Stimulated activated CD8-positive, alpha-beta memory T cell treated with anti-CD3 and anti-CD28 coated beads, Interleukin-7, amount 100 ng/mL, for 48 hours (primary cell): ENCODE measurements around the gene UBE3A.

Experiments used
- DNase-seq, 2 donors: peaks; one replicate each; pipeline ENCODE4 v3.0.0-alpha.2; 2020; ENCODE audit warnings: low read depth in 1 of 2; ENCODE audit errors: extremely low read depth in 1 of 2

Gene UBE3A

DNA sequence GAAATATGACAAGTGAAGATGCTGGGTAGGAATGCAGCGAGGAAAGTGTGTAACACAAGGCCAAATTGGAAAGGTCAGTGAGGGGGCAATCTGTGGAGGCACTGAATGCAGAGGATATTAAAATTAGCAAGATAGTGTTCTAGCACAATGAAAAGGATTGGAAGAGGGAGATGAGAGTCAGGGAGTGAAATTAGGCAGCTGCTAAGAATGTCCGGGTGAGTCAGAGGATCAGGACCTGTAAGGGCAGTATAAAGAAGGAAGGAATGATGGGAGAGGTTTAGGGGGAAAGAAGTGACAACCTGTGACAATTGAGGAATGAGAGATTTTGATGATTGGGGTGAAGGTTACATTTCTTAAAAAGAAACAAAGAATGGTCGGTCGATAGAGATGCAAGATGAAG is 103.5 kb downstream of the UBE3A start:
- DNase-seq, result no peak

DNA sequence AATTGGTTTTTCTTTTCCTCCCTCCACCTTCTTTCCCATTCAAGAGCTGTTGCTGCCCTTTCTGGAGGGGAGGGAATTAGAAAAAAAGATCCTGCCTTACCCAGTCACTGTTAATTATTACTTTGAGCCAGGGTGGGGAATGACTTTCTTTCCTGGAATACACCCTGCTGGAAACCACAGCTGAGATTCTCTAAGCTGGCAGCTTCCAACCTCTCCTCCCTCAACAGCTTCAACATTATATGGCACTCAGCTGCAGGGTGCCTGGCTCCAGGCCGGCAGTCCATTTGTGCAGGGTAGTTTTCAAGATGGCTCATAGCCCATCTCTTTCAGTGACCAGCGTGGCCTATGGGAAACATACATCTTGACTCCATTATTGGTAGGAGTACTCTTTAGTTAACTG is 105.8 kb downstream of the UBE3A start:
- DNase-seq, result no peak

DNA sequence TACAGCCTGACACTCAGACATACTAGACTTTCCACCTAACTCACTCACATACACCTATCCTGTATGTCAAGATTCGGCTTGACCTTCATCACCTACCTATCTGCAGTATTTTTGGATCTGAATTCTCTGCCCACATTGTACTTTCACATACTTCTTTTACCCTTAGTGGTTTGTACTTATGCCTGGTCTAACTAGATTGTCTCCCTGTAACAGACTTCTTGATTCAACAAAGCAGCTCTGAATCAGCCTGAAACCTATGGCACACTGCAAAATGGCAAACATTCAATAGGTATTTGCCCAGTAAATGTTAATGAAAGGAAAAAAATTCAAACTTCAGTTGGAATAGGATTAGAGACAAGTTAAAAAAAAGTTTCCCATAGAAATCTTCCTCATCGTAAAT is 106.5 kb downstream of the UBE3A start:
- DNase-seq, result no peak

DNA sequence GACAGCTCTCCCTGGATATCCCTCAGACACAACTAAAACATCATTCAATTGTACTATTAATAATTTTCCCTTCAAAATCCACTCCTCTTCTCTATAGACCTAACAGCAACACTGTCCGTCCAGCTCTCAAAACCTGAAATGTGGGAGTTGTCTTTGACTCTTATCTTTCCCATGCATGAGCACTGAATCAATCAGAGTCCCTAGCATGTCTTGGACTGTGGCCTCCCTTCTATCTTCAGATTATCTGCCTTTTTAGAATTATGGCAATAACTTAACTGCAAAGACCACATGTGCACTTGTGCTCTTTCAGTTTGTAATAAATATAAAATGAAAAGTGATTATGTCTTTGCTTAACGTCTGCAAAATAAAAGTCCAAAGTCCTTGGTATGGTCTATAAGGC is 107.0 kb downstream of the UBE3A start:
- no peak for DNase-seq

DNA sequence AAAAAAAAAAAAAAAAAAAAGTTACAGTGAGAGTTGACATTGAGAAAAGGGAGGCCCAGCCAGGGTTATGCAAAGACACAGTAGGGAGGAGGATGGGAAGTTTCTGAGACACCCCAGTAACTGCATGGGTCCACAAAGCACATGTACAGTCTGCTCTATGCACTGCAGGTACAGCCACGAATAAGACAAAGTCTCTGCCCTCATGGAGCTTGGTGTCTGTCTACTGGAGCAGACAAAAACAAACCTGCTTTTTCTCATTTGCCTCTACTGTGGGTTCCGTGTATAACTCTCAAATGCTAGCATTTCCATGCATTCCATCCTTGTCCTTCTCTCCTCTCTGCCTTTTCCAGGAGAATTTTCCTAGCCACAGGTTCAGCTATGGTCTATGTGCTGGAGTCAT is 107.4 kb downstream of the UBE3A start:
- DNase-seq, result no peak

DNA sequence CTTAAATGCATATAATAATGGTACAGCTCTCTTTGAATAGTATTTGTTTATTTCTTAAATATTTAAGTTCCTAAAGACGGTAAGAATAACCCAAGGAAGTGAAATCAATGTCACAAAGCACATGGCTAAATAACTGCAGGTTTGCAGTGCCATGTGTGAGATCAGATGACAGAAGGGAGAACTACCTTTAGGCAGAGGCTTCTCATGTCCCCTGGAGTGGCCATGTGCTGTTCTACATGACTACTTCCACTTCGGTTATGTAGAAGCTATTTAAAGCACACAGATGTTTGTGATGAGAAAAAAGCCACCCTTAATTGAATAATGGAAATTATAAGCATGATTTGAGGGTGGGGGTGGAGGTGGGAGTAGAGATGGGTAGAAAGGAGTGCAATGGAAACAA is 109.1 kb downstream of the UBE3A start:
- DNase-seq, result no peak

DNA sequence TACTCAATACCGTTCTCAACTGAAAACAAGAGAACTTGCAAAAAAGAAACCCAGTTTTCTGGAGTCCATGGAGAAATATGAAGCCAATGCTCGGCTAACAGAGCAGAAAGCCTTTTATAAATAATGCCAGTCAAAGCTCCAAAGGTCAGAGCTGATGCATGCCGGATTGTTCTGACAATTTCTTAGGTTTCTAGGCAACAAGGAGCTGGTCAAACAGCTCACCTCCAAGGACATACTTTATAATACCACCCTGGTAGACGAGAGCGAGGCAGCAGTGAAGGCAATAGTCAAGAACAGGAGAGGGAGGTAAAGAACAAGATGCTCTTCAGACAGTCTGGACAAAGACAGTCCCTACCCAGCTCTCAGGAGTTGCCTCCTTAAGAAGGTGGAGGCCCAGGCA is 111.1 kb downstream of the UBE3A start:
- no peak for DNase-seq

DNA sequence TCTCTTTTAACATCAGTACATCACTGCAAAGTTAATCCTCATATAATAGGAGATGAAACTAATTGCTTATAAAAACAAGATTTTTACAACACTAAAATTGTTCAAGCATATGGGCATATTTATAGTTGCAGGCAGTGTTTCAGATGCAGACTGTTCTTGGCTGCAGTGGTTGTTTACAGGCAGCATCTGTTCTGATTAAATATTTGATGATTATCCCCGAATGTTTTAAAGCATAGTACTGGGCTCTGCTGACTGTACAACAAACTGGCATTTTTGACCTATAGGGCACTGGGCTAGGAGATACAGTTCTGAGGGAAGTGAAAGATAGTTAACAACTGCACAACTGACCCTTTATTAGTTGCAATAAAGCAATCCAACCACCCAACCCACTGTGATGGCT is 113.6 kb downstream of the UBE3A start:
- DNase-seq, result no peak

DNA sequence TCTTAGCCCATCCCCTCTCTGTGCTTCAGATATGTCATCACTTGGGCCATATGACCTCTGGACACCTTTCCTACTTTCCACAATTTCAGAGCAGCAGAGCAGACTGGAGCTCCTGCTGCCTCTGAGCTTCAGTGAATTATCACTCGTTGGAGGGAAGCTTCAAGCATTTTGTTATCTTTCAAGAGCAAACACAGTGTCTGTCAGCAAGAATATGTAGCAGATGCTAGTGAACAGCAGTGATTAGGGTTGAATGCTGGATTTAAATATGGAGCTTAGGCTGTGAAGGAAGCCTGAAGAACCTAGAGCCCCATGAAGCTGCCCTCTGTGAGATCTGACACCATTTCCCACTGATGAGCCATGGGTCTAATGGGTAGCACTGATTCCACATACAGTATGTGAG is 115.4 kb downstream of the UBE3A start:
- no peak for DNase-seq

DNA sequence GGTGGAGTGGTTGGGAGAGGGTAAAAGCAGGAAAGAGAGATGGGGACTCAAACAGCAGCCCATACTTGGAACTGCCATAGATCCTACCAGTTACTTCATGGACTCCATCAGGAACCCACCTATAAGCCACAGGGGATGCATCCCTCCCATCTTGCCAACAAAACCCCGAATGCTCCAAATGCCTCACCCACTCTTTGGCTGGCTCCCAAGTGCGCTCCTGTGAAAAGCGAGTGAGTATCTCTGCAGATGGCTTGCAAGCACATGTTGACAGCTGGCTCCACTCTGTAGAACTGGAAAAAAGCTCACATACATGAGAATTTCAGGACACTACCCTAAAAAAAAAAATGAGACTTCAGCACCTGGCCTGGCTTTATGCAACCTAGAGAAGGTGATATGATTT is 151.0 kb downstream of the UBE3A start:
- no peak for DNase-seq
